Loucy (cell line): ENCODE measurements around the gene SLC48A1.

ENCODE experiments used
- CTCF ChIP-seq: fragments of 200-600 bp; sonication (generic); conservative IDR thresholded peaks from 2 replicates; pipeline ENCODE4 v1.5.1; 2014; ENCODE audit warnings: mild to moderate bottlenecking, antibody characterized with exemption, low read length
- EZH2phosphoT487 ChIP-seq: fragments of 200-600 bp; IDR thresholded peaks from 2 replicates; pipeline ENCODE4 v1.6.1; 2018; ENCODE audit warnings: antibody characterized with exemption, mild to moderate bottlenecking, moderate library complexity, borderline replicate concordance

DNA sequence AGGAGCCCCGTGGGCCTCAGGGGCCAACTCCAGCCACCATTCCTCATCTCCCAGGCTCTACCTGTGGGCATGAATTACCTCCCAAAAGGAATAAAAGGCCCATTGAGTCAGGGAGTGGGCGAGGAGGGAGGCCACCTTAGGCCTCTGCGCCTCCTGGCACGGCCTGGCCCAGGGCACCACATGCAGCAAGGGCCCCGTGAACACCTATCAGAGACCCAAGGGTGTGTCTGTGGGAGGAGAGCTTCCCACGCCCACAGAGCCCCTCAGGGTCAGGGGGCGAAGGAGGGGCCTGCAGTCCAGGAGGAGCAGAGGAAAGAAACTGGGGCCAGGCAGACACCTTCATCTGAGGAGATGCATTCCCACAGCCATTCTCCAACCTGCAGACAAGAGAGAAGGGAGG lies 26.5 kb upstream of the SLC48A1 start:
- TF ChIP-seq CTCF (no peak), EZH2phosphoT487 (no peak)
